Right lobe of liver (tissue), 4 donors: ENCODE measurements around the gene SLC6A19.

Source experiments
- CTCF ChIP-seq, 4 donors: fragments of 200-600 bp in 3 of 4; fragments of 450-650 bp in 1 of 4; IDR thresholded peaks; one replicate each; pipeline versions ENCODE4 v1.5.1 to v1.8.0; 2016 to 2022; ENCODE audit warnings: antibody characterized with exemption in 4 of 4, mild to moderate bottlenecking in 2 of 4
- POLR2A ChIP-seq: fragments of 450-650 bp; IDR thresholded peaks from one replicate; pipeline ENCODE4 v1.6.1; 2017; ENCODE audit warnings: antibody characterized with exemption, mild to moderate bottlenecking
- donor health status: DM: no; HTN: no; CAD: no.
- donor health status: DM: no; HTN: no; CAD: no.
- donor health status: DM: no; HTN: yes; CAD: no.

- TF ChIP-seq CTCF (IDR thresholded peaks at IDR 0.05) (no peak), POLR2A (no peak)
These were observed 11.1 kb upstream of the SLC6A19 start for GRCh38 chr5:1190278-1190677.
